GM23338 (cell line): ENCODE data around the gene ZIC2.

ENCODE experiments used
- CREB1 ChIP-seq: fragments of 250-450 bp; sonication (Bioruptor Pico); IDR thresholded peaks from 2 replicates; pipeline ENCODE4 v1.5.0; 2020; ENCODE audit warnings: low read depth, mild to moderate bottlenecking, moderate library complexity
- CTCF ChIP-seq, 2 experiments: fragments of 200-600 bp in 1 of 2; sonication (generic) in 1 of 2; conservative IDR thresholded peaks; 2 replicates each; pipeline versions ENCODE4 v1.5.1 to v1.6.1; 2016 to 2017; ENCODE audit warnings: antibody characterized with exemption in 2 of 2, low read depth in 2 of 2, mild to moderate bottlenecking in 2 of 2, moderate library complexity in 1 of 2
- ETS1 ChIP-seq: IDR thresholded peaks from 2 replicates; pipeline ENCODE4 v1.6.1; 2016; ENCODE audit warnings: antibody characterized with exemption
- EZH2 ChIP-seq: fragments of 200-600 bp; sonication (generic); IDR thresholded peaks from one replicate; pipeline ENCODE4 v1.8.0; 2017; ENCODE audit warnings: antibody characterized with exemption, mild to moderate bottlenecking, low read depth; ENCODE audit not compliant: unreplicated experiment
- EZH2phosphoT487 ChIP-seq: fragments of 200-600 bp; sonication (generic); IDR thresholded peaks from one replicate; pipeline ENCODE4 v1.8.1; 2018; ENCODE audit warnings: antibody characterized with exemption; ENCODE audit not compliant: unreplicated experiment
- JUNB ChIP-seq: IDR thresholded peaks from one replicate; pipeline ENCODE4 v1.6.1; 2016; ENCODE audit warnings: antibody characterized with exemption; ENCODE audit not compliant: unreplicated experiment
- POLR2AphosphoS5 ChIP-seq: IDR thresholded peaks from 2 replicates; pipeline ENCODE4 v1.6.1; 2016; ENCODE audit warnings: antibody characterized with exemption, low read depth
- STAT1 ChIP-seq: IDR thresholded peaks from one replicate; pipeline ENCODE4 v1.6.1; 2016; ENCODE audit warnings: antibody characterized with exemption; ENCODE audit not compliant: unreplicated experiment
- ZNF331 ChIP-seq: fragments of 250-450 bp; sonication (Bioruptor Pico); IDR thresholded peaks from 2 replicates; pipeline ENCODE4 v1.5.0; 2020; ENCODE audit warnings: low read depth, mild to moderate bottlenecking, moderate library complexity
- TF ChIP-seq, protein P1 (sequence below): IDR thresholded peaks from one replicate; pipeline ENCODE4 v1.6.1; 2018; ENCODE audit warnings: antibody characterized with exemption; ENCODE audit not compliant: unreplicated experiment

GRCh38 chr13:100024023-100024422, 42.4 kb downstream of the ZIC2 start:
- no peak for TF ChIP-seq EZH2
- TF ChIP-seq POLR2AphosphoS5, result no peak
- no peak for TF ChIP-seq CTCF (conservative IDR thresholded peaks at IDR 0.05; ENCODE audit: low read depth in 2 of 2)
- TF ChIP-seq, protein P1, sequence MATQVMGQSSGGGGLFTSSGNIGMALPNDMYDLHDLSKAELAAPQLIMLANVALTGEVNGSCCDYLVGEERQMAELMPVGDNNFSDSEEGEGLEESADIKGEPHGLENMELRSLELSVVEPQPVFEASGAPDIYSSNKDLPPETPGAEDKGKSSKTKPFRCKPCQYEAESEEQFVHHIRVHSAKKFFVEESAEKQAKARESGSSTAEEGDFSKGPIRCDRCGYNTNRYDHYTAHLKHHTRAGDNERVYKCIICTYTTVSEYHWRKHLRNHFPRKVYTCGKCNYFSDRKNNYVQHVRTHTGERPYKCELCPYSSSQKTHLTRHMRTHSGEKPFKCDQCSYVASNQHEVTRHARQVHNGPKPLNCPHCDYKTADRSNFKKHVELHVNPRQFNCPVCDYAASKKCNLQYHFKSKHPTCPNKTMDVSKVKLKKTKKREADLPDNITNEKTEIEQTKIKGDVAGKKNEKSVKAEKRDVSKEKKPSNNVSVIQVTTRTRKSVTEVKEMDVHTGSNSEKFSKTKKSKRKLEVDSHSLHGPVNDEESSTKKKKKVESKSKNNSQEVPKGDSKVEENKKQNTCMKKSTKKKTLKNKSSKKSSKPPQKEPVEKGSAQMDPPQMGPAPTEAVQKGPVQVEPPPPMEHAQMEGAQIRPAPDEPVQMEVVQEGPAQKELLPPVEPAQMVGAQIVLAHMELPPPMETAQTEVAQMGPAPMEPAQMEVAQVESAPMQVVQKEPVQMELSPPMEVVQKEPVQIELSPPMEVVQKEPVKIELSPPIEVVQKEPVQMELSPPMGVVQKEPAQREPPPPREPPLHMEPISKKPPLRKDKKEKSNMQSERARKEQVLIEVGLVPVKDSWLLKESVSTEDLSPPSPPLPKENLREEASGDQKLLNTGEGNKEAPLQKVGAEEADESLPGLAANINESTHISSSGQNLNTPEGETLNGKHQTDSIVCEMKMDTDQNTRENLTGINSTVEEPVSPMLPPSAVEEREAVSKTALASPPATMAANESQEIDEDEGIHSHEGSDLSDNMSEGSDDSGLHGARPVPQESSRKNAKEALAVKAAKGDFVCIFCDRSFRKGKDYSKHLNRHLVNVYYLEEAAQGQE, result no peak
- TF ChIP-seq EZH2phosphoT487, result no peak
- no peak for TF ChIP-seq STAT1
- TF ChIP-seq CREB1, result no peak
- TF ChIP-seq JUNB, result no peak
- TF ChIP-seq ETS1, result no peak
- TF ChIP-seq ZNF331 (CRISPR knock-in tag), result no peak
